ENCODE results near the gene CMTM4.
"Not testable (repeated sequence)": the region's sequence is repeated elsewhere in the genome, so short reads cannot be mapped to it uniquely, and the experiment has no call there.

CMTM4 gene

GRCh38 chr16:66568355-66568754 is 128.2 kb downstream of the CMTM4 start:
- TF ChIP-seq, protein P1, sequence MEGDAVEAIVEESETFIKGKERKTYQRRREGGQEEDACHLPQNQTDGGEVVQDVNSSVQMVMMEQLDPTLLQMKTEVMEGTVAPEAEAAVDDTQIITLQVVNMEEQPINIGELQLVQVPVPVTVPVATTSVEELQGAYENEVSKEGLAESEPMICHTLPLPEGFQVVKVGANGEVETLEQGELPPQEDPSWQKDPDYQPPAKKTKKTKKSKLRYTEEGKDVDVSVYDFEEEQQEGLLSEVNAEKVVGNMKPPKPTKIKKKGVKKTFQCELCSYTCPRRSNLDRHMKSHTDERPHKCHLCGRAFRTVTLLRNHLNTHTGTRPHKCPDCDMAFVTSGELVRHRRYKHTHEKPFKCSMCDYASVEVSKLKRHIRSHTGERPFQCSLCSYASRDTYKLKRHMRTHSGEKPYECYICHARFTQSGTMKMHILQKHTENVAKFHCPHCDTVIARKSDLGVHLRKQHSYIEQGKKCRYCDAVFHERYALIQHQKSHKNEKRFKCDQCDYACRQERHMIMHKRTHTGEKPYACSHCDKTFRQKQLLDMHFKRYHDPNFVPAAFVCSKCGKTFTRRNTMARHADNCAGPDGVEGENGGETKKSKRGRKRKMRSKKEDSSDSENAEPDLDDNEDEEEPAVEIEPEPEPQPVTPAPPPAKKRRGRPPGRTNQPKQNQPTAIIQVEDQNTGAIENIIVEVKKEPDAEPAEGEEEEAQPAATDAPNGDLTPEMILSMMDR (IDR thresholded peaks at IDR 0.05; ENCODE audit: control extremely low read depth, extremely low read depth, low read depth, missing control alignments): no peak
- ChIA-PET POLR2A (no interaction called here), CTCF (interaction anchor here (0.9 to 2.7 kb wide), 3 partner anchors 12 to 40 kb away, joined by 3 to 11 read pairs (median 5); no protein-coding TSS in a partner anchor)
- no peak for DNase-seq (ENCODE audit: extremely low spot score)

DNA sequence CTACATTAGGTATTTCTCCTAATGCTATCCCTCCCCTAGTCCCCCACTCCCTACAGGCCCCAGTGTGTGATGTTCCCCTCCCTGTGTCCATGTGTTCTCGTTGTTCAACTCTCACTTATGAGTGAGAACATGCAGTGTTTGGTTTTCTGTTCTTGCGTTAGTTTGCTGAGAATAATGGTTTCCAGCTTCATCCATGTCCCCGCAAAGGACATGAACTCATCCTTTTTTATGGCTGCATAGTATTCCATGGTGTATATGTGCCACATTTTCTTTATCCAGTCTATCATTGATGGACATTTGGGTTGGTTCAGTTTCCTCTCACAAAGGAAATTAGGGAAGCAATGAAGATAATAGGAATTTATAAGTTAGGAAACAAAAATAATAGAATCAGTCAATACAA is 129.3 kb downstream of the CMTM4 start:
- POLR2A ChIA-PET; CTCF ChIA-PET; DNase-seq (ENCODE audit: extremely low spot score): not testable (repeated sequence)

GRCh38 chr16:66566051-66566901 is 130.3 kb downstream of the CMTM4 start, which contains the start of gene CMTM1:
Gene CMTM1, plus strand, starts transcription at chr16:66566439. Its CDS starts 75 bp downstream, at chr16:66566514.
- TF ChIP-seq, protein P1 (IDR thresholded peaks at IDR 0.05; ENCODE audit: control extremely low read depth, extremely low read depth, low read depth, missing control alignments): no peak
- DNase-seq (ENCODE audit: extremely low spot score): no peak
- CTCF ChIA-PET: no interaction called here
- POLR2A ChIA-PET: no interaction called here

Data from GM10248 (cell line).